ENCODE results near the gene GAP43.
A peak's percentile ranks its signal among the peaks of the same experiment; 100 is the strongest.

GAP43 gene, protein sequence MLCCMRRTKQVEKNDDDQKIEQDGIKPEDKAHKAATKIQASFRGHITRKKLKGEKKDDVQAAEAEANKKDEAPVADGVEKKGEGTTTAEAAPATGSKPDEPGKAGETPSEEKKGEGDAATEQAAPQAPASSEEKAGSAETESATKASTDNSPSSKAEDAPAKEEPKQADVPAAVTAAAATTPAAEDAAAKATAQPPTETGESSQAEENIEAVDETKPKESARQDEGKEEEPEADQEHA

DNA sequence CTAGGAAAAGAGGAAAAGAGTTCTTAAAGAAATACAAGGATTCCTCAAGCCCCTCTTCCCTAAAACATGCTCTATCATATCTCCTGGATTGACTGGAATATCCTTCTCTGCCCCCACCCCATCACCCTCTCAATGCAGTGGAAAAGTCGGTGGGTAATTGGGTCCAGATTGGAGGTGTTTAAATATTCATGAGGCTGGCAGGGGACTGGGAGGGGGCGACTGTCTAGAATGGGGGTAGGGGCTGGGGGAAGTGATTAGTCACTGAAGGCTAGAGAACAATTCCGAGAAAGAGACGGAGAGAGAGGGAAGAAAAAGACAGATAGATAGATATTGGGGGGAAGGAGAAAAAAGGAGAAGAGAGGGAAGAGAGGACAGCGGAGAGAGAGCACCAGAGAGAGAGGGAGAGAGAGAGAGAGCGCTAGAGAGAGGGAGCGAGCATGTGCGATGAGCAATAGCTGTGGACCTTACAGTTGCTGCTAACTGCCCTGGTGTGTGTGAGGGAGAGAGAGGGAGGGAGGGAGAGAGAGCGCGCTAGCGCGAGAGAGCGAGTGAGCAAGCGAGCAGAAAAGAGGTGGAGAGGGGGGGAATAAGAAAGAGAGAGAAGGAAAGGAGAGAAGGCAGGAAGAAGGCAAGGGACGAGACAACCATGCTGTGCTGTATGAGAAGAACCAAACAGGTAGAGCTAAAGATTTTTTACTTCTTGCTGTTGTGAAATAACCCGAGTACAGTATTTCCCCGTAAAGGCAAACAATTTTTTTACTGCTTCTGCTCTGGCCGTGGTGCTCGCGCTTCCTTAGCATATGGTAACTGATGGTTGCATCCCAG lies at the start of gene GAP43:
Gene GAP43 (plus strand): TSS at position 467 of the 825 bp plus-strand sequence. CDS start 180 bp downstream, at position 647.
- DNase-seq (ENCODE audit: low spot score): peak; percentile 71

- DNase-seq (ENCODE audit: low spot score): no peak
Measured at GRCh38 chr3:115576325-115576875, 46.9 kb upstream of the GAP43 start.

DNA sequence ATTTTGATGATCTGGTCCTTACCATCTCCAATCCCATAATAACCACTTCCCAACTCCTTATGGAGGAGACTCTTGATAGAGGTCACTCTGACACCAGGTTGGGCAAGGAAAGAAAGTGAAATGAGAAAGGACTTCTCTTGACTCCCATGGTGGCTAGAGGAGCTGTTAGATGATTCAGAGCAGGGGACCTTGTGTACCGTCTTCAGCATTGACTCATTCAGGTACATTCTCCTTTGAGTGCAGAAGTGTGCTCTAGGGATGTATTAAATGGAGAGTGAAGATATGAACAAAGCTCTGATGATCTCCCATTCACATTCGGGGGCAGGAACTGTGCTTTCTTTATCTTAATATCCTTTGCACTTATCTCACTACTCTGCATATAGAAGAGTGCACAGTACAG lies 46.3 kb upstream of the GAP43 start:
- no peak for DNase-seq (ENCODE audit: low spot score)

- DNase-seq (ENCODE audit: low spot score): no peak
Measured at GRCh38 chr3:115578331-115578730, 45.0 kb upstream of the GAP43 start.

DNA sequence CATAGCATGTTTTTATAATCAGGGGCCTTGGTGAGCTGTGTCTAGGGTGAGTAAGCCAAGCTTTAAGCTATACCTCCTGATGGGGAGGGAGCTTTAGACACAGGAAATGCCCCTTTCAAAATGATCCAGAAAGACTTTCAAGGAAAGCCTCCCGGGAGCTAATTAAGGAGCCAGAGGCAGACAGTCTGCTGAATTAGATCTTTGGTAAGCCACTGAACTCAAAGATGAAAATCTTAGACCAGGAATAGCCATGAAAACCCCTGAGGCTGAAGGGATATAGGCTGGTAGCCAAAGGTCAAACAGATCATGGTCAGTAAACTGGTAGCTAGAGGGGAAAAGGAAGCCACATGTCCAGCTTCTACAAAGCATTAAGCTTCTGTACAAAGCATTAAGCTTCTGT lies 42.7 kb upstream of the GAP43 start:
- no peak for DNase-seq (ENCODE audit: low spot score)

- no peak for DNase-seq (ENCODE audit: low spot score)
Measured at GRCh38 chr3:115581362-115582135, 41.8 kb upstream of the GAP43 start.

GRCh38 chr3:115588201-115589115 lies 34.9 kb upstream of the GAP43 start:
- no peak for DNase-seq (ENCODE audit: low spot score)

DNA sequence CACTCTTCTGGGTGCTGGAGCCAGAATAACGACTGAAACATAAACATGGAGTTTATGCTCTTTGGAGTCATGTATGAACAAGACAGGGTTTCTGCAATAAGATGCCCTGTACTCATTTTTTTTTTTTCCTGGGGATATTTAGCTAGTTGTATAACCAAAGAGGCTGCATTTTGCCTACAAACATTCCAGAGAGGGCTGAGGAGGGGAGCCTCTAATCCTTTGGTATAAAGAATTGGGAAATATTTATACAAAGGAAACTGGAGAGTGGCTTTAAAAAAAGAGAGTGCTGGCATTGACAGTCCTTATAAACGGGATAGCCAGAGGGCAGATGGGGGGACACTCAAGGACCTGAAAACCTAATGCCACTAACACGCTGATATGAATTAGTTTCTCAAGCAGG lies 32.4 kb upstream of the GAP43 start:
- no peak for DNase-seq (ENCODE audit: low spot score)

DNA sequence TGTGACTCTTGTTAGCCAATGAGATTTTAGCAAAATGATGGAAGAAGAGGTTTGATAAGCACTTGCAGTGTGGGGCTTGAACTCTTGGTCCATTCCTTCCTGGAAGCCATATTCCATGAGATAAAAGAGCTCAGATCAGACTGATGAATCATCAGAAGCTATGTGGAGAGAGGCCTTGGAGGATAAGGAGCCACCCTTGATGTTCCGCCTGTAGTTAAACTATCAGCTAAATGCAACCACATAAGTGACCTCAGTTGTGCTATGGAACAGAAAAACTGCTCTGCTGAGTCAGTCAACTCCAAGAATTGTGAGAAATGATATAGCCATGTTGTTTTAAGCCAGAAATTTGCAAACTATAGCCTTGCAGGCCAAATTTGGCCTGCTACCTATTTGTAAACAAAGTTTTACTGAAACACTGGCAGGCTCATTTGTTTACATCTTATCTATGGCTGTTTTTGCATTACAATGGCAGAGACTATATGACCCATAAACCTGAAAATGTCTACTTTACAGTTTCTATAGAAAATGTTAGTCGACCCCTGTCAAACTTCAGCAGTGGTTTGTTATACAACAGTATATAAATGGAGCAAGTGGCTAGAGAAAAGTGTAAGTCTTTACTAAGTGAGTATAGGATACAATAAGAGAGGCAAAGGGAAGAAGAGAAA lies 27.6 kb upstream of the GAP43 start:
- DNase-seq (ENCODE audit: low spot score): no peak

GRCh38 chr3:115598216-115598615 lies 25.1 kb upstream of the GAP43 start:
- DNase-seq (ENCODE audit: low spot score): no peak

DNA sequence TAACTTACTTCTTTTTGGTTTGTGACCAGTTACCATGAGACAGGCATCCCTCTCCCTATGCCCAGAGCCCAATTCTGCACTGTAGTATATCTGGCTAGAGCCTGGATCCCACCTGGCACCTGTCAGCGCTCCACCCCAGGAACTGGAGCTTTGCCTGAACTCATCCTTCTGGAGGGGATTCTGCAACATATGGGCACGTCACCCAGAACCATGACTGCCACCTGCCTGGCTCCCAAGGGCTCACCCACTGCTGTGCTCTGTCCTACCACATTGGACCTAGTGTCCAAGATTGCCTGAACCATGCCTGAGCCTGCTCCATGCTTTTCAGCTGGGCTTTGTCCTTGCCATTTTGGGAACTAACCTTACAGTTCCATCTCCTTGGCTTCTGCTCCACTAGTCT lies 21.1 kb upstream of the GAP43 start:
- DNase-seq (ENCODE audit: low spot score): no peak

GRCh38 chr3:115611630-115612029 lies 11.7 kb upstream of the GAP43 start:
- DNase-seq (ENCODE audit: low spot score): no peak

DNA sequence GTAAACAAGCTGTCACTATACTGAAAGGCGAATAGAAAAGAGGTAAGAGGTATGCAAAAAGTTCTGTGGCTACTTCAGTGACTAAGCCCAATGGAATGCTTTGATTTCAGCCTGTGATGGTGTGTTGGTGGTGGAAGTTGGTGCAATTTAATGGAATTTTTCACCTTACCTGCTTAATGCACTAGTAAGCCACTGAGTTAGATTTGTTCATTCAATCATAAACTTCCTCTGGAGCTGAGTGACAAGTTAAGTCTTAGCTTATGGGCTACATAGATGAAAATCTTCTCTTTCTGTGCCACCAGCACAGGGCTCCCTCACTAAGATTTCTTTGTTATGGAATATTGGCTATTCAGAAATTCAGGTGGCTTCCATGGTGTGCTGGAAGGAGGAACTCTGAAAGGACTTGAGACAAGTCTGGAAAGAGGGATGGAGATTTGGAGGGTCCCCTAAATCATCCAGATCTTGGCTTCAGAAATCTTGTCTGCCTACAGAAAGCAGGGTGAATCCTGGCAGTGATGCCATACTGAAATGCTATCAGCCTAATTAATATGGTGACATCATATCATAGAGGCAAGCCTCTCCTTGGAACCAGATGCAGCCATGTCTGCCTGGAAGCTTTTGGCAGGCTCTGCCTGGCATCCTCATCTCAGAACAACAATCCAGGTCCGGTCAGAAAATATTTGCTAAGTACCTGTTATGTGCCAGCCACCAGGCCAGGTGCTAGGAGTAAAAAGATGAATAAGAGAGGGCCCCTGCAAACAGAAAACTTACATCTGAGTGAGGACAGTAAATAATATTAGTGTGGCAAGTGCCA lies 8.1 kb upstream of the GAP43 start:
- no peak for DNase-seq (ENCODE audit: low spot score)

- DNase-seq (ENCODE audit: low spot score): no peak
Measured at GRCh38 chr3:115616461-115616860, 6.8 kb upstream of the GAP43 start.

DNA sequence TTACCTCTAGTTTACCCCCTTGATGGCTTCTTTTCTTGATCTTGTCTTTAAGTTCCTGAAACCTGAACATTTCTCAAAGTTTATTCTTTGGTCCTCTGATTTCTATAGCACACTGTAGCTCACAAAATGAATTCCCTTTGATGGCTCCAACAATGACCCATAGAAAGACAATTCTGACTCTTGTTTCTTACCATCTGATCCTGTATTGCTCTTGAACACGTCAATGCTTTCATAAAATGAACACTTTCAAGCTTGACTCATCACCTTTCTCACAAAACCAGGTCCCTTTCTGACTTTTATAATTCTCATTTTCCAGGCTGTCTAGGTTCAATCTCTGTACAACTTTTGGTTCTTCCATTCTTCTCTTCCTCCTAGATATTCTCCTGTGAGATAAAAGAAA lies 5.7 kb upstream of the GAP43 start:
- DNase-seq (ENCODE audit: low spot score): no peak

DNA sequence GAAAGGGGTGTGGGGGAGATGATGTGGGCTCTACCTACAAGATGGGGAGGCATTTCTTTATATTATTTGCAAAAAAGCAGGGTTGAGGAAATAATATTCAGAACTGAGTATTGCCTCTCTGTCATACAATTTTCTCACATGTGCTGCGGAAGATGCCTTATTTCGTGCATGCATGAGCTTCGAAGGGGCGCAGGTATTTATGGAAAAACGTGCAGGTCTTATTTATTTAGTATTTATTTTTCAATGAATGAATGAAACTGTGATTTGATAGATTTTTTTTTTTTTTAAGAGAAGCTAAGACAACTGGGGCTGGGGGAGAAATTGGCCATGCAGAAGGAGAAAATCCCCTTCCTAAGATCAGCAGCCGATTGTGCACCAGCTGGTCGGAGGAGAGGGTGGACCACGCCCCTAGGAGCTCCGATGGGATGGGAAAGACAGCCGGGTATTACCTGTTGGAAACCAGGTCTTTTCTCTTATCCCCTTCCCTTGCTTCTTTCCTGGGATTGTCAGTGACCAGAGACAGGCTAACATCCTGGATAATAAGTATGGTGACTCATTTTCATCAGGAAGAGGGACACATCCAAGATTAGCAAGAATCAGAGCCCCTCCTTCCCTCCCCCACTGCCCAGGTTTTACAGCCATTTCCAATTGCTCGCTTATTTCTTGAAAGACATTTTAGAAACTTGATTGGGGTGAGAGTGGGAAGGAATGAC lies 875 bp downstream of the GAP43 start:
- no peak for DNase-seq (ENCODE audit: low spot score)

- no peak for DNase-seq (ENCODE audit: low spot score)
Measured at GRCh38 chr3:115624901-115625300, 1.6 kb downstream of the GAP43 start.

GRCh38 chr3:115626006-115626409 lies 2.7 kb downstream of the GAP43 start:
- DNase-seq (ENCODE audit: low spot score): no peak

DNA sequence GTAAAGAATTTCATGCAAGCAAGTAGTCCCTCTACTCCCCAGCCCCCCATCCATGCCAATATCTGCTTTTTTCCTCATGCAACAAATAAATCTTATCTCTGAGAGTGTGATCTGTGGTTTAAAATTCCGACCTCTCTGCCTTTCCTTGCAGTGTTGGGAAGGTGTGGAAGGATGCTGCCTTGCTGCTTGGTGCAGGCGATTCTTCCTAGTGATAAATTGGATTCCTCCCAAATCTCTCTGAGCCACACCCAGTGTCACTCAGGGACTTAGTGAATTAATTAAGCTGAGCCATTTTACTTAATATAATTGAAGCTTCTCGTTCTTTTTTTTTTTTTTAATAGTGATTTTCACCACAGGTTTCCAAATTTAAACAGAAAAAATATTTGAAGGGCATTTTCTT lies 3.4 kb downstream of the GAP43 start:
- DNase-seq (ENCODE audit: low spot score): no peak

All from Ammon's horn (tissue), 1 donor.